Progenitor cell of endocrine pancreas (in vitro differentiated cells): ENCODE measurements around the gene PLCD4. TPM values are rescaled to one million over a fixed set of nuclear protein-coding genes. Genes with fewer than 3 reads are reported as not detected.
A peak's percentile ranks its signal among the peaks of the same experiment; 100 is the strongest.

Experiments used
- DNase-seq: peaks from one replicate; pipeline ENCODE4 v3.0.0; 2021; ENCODE audit warnings: low spot score; ENCODE audit not compliant: unreplicated experiment
- H3K27ac Mint-ChIP-seq: 2 replicates; pipeline ENCODE4 v1.8.0; 2021; ENCODE audit warnings: mild to moderate bottlenecking, moderate library complexity, mixed read lengths
- H3K27me3 Mint-ChIP-seq: 2 replicates; pipeline ENCODE4 v1.8.0; 2021; ENCODE audit warnings: mixed read lengths
- H3K36me3 Mint-ChIP-seq: 2 replicates; pipeline ENCODE4 v1.8.0; 2022; ENCODE audit warnings: mixed read lengths; ENCODE audit not compliant: insufficient read depth
- H3K4me1 Mint-ChIP-seq: 2 replicates; pipeline ENCODE4 v1.8.0; 2021; ENCODE audit warnings: low read depth, mixed read lengths
- H3K4me3 Mint-ChIP-seq: 2 replicates; pipeline ENCODE4 v1.8.0; 2021; ENCODE audit warnings: low read depth, mild to moderate bottlenecking, moderate library complexity, mixed read lengths
- H3K9me3 Mint-ChIP-seq: 2 replicates; pipeline ENCODE4 v1.8.0; 2021; ENCODE audit warnings: low read depth, mixed read lengths
- total RNA-seq: library from RNA; stranded (reverse); gene quantifications from 2 replicates; pipeline ENCODE4 v1.2.1, GENCODE V29; 2021
- TF ChIP-seq, protein P1 (sequence below): fragments of 200-600 bp; sonication (generic); IDR thresholded peaks from one replicate; pipeline ENCODE4 v1.5.0; 2021; ENCODE audit warnings: antibody characterized with exemption, mild to moderate bottlenecking; ENCODE audit not compliant: unreplicated experiment

The PLCD4 gene
- total RNA-seq, 1 donor from 2014 or later, result 0.62 TPM

DNA sequence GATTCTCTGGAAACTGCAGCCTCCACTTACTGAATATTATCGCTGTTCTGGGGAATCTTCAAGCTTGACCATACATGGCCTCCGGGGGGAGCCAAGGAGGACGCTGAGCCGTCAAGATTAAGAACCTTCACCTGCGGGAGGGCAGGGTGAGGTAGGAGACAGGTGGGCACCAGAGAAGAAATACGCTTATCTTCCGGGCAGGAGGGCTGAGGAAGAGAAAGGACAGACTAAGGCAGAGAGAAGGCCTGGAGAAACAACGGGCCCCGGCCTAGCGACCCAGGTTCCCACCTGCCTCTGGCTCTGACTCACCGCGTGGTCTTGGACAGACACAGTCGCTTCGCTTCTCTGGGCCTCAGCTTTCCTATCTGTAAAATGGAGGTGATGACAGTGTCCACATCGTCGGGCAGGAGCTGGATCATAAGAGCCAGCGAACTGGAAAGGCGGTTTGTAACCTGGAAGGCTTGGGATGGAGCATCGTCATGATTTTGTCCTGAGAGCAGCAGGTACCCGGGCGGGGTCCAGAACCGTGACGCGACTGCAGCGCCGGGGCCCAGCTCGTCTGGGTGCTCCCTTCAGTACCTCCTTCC lies 51.1 kb downstream of the PLCD4 start:
- Mint-ChIP-seq H3K4me3 (peak overlapping the region; percentile 94), H3K27me3 (no peaks in the 10 kb centered on the region), H3K36me3 (peaks cover 10% of the 10 kb centered on the region), H3K27ac (peak overlapping the region; percentile 92), H3K4me1 (peaks cover 21% of the 10 kb centered on the region), H3K9me3 (no peaks in the 10 kb centered on the region)
- DNase-seq, result no peak
- TF ChIP-seq, protein P1, sequence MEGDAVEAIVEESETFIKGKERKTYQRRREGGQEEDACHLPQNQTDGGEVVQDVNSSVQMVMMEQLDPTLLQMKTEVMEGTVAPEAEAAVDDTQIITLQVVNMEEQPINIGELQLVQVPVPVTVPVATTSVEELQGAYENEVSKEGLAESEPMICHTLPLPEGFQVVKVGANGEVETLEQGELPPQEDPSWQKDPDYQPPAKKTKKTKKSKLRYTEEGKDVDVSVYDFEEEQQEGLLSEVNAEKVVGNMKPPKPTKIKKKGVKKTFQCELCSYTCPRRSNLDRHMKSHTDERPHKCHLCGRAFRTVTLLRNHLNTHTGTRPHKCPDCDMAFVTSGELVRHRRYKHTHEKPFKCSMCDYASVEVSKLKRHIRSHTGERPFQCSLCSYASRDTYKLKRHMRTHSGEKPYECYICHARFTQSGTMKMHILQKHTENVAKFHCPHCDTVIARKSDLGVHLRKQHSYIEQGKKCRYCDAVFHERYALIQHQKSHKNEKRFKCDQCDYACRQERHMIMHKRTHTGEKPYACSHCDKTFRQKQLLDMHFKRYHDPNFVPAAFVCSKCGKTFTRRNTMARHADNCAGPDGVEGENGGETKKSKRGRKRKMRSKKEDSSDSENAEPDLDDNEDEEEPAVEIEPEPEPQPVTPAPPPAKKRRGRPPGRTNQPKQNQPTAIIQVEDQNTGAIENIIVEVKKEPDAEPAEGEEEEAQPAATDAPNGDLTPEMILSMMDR, result peak; percentile 61

DNA sequence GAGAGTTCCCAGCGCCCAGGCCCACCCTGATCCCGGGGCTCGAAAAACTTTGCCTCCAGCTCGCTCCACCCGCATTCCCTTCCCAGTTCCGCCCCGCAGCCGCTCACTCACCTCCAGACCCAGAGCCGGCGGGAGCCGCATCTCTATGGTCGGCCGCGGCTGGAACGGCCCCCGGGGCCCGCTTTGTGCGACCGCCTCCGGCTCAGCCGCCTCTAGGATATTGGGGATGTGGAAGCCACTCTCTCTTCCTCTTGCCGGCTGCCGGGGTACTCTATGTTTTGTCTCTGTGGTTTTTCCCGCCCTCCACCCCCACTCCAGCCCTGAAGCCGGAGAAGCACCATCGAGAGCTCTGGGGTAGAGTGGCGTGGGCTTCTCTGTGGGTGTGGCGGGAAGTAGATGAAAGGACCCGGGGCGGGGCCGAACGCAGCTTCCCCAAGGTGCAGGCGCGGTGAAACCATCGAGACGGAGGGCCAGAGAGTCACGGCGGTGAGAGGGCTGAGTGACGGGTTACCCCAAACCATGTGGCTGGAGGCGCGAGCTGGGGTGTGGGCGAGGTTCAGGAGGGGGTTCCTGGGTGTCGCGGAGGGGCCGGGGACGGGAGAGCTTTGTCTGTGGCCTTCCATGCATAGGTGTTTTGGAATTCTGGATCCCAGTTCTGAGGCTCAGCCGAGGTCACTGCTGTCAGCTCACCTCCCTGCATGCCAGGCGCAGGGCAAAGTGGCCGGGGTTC lies 51.7 kb downstream of the PLCD4 start, which contains the start of the genes BCS1L and ZNF142:
Gene BCS1L, plus strand, starts transcription at position 426 of the 730 bp plus-strand sequence. CDS start 1,305 bp downstream, outside the sequence.
Gene ZNF142, minus strand, starts transcription at position 366 of the 730 bp plus-strand sequence. CDS start 3,194 bp downstream, outside the sequence.
- peaks cover 12% of the 10 kb centered on the region for H3K36me3 Mint-ChIP-seq

DNA sequence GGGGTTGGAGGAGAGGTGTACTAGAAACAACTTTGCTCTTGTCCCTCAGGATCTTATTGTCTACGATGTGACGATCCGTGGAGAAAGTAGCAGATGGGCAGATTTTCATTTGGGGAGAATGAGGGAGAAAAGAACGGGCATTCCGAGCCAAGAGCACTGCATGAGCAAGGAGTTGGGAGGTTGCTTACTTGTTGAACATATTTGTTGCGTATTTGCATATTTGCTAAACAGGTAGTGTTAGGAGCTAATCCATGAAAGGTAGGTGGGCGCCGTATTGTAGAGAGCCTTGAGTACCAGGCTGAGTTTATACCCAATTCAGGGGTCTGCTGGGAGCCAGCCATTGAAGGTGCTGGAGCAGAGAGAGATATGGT lies 52.3 kb downstream of the PLCD4 start:
- Mint-ChIP-seq H3K27ac (peak overlapping the region; percentile 92), H3K9me3 (no peaks in the 10 kb centered on the region), H3K27me3 (no peaks in the 10 kb centered on the region), H3K36me3 (peaks cover 12% of the 10 kb centered on the region), H3K4me3 (peak overlapping the region; percentile 94), H3K4me1 (peaks cover 21% of the 10 kb centered on the region)
- TF ChIP-seq, protein P1, result no peak
- DNase-seq, result no peak

More for the DNA sequence above, 51.7 kb downstream of the PLCD4 start, which contains the start of the genes BCS1L and ZNF142:
- H3K27me3 Mint-ChIP-seq, result no peaks in the 10 kb centered on the region
- no peaks in the 10 kb centered on the region for H3K9me3 Mint-ChIP-seq
- peaks cover 21% of the 10 kb centered on the region for H3K4me1 Mint-ChIP-seq
- DNase-seq, result peak; percentile 61
- peak within 1 kb of the TSS; percentile 92 for H3K27ac Mint-ChIP-seq
- peak within 1 kb of the TSS; percentile 94 for H3K4me3 Mint-ChIP-seq
- TF ChIP-seq, protein P1, result no peak

DNA sequence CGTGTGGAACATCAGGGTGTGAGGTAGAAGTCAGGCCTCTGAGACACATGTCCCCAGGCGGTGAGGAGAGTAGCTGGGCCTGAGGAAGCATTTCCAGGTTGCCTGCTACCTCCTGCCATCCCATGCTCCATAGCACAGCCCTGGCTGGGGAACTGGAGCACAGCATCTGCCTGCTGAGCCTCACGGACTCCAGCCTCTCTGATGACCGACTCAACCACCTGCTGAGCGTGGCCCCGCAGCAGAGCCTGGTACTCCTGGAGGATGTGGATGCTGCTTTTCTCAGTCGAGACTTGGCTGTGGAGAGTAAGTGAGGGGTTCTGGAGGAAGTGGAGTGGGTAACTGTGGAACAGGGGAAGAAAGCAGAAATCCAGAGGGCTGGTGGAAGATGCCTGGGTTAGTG lies 54.7 kb downstream of the PLCD4 start:
- H3K36me3 Mint-ChIP-seq, result peaks cover 15% of the 10 kb centered on the region
- no peaks in the 10 kb centered on the region for H3K9me3 Mint-ChIP-seq
- peaks cover 21% of the 10 kb centered on the region for H3K4me1 Mint-ChIP-seq
- H3K4me3 Mint-ChIP-seq, result no peak overlapping the region
- no peaks in the 10 kb centered on the region for H3K27me3 Mint-ChIP-seq
- no peak for DNase-seq
- TF ChIP-seq, protein P1, result no peak
- no peak overlapping the region for H3K27ac Mint-ChIP-seq

DNA sequence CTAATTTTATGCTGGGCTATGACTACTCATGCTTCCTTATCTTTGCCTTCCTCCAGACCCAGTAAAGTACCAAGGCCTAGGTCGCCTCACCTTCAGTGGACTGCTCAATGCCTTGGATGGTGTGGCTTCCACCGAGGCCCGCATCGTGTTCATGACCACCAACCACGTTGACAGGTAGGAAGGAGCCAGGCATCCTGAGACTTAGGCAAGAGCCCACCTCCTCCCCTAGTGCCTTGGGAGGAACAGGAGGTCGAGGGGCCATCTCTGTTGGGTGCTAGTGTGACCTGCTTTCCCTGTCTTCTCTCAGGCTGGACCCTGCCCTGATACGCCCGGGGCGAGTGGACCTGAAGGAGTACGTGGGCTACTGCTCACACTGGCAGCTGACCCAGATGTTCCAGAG lies 55.1 kb downstream of the PLCD4 start:
- peaks cover 16% of the 10 kb centered on the region for H3K36me3 Mint-ChIP-seq

More for the DNA sequence above, 55.1 kb downstream of the PLCD4 start:
- Mint-ChIP-seq H3K27me3 (no peaks in the 10 kb centered on the region), H3K4me3 (no peak overlapping the region), H3K9me3 (no peaks in the 10 kb centered on the region), H3K4me1 (peaks cover 18% of the 10 kb centered on the region), H3K27ac (no peak overlapping the region)
- no peak for DNase-seq
- TF ChIP-seq, protein P1, result no peak
